BLaER1 treated with 17β-estradiol and CSF1 and Interleukin-3, amounts not matched to agents 10 nM and 100 nM (cell line): Measurements from ENCODE around the gene IRGQ.
"Not testable (repeated sequence)": the region's sequence is repeated elsewhere in the genome, so short reads cannot be mapped to it uniquely, and the experiment has no call there.

ENCODE experiments used
- H3K27ac ChIP-seq, 11 experiments: shearing (Covaris generic); formaldehyde crosslinking; 2 replicates each; pipeline ENCODE4 v1.8.1; 2022
- H3K27me3 ChIP-seq, 11 experiments: shearing (Covaris generic); formaldehyde crosslinking; 2 replicates each; pipeline ENCODE4 v1.8.1; 2022
- H3K36me3 ChIP-seq, 11 experiments: shearing (Covaris generic); formaldehyde crosslinking; 2 replicates each; pipeline ENCODE4 v1.8.1; 2022
- H3K4me1 ChIP-seq, 10 experiments: shearing (Covaris generic); formaldehyde crosslinking; 2 replicates each; pipeline ENCODE4 v1.8.1; 2022
- H3K4me2 ChIP-seq, 11 experiments: shearing (Covaris generic); formaldehyde crosslinking; 2 replicates each; pipeline ENCODE4 v1.8.1; 2022
- H3K4me3 ChIP-seq, 10 experiments: shearing (Covaris generic); formaldehyde crosslinking; 2 replicates each; pipeline ENCODE4 v1.8.1; 2022
- H3K9ac ChIP-seq, 11 experiments: shearing (Covaris generic); formaldehyde crosslinking; 2 replicates each; pipeline ENCODE4 v1.8.1; 2022
- H3K9me3 ChIP-seq, 11 experiments: shearing (Covaris generic); formaldehyde crosslinking; replicated peaks in 1 of 11; 2 replicates each; pipeline ENCODE4 v1.8.1; 2022
- H4K20me1 ChIP-seq, 11 experiments: shearing (Covaris generic); formaldehyde crosslinking; 2 replicates each; pipeline ENCODE4 v1.8.1; 2022
- Cebpa-rat ChIP-seq, 11 experiments: shearing (Covaris generic); IDR thresholded peaks; 2 replicates each; pipeline ENCODE4 v1.8.1; 2022

Gene IRGQ

GRCh38 chr19:43638995-43639518 lies 43.1 kb upstream of the IRGQ start:
- Histone ChIP-seq H3K4me3 (peak overlapping the region; percentile 56 to 83 (median 70)), H3K9ac (peak overlapping the region; percentile 67 to 92 (median 78)), H3K4me1 (peaks cover 38 to 63% (median 56%) of the 10 kb centered on the region in 10 experiments), H4K20me1 (peaks cover 0 to 5% (median 0%) of the 10 kb centered on the region in 11 experiments; a peak in 2 of 22 replicates), H3K9me3 (no peaks in the 10 kb centered on the region), H3K4me2 (peak overlapping the region; percentile 84 to 100 (median 99)), H3K36me3 (no peaks in the 10 kb centered on the region), H3K27ac (peak overlapping the region in 9 of 11 experiments; percentile 33 to 81 (median 70); a peak in 18 of 22 replicates), H3K27me3 (peaks cover 0 to 18% (median 9%) of the 10 kb centered on the region in 11 experiments; a peak in 15 of 22 replicates)
- no peak for TF ChIP-seq Cebpa-rat (IDR thresholded peaks at IDR 0.05)

GRCh38 chr19:43638214-43638994 lies 42.5 kb upstream of the IRGQ start:
- H3K27me3 ChIP-seq, result peaks cover 0 to 18% (median 9%) of the 10 kb centered on the region in 11 experiments; a peak in 15 of 22 replicates
- peak overlapping the region in 3 of 11 experiments; percentile 72 to 81 (median 75); a peak in 4 of 22 replicates for H3K27ac ChIP-seq
- H3K36me3 ChIP-seq, result no peaks in the 10 kb centered on the region
- no peak for TF ChIP-seq Cebpa-rat (IDR thresholded peaks at IDR 0.05)
- H3K9ac ChIP-seq, result peak overlapping the region in 9 of 11 experiments; percentile 75 to 92 (median 79); a peak in 13 of 22 replicates
- H3K4me2 ChIP-seq, result peak overlapping the region; percentile 84 to 100 (median 99)
- H4K20me1 ChIP-seq, result peaks cover 0 to 5% (median 0%) of the 10 kb centered on the region in 11 experiments; a peak in 1 of 22 replicates
- H3K4me3 ChIP-seq, result peak overlapping the region in 9 of 10 experiments; percentile 61 to 83 (median 71); a peak in 16 of 20 replicates
- no peaks in the 10 kb centered on the region for H3K9me3 ChIP-seq
- peaks cover 38 to 66% (median 59%) of the 10 kb centered on the region in 10 experiments for H3K4me1 ChIP-seq

GRCh38 chr19:43636121-43636683 lies 40.3 kb upstream of the IRGQ start:
- H3K4me2 ChIP-seq, result peak overlapping the region; percentile 78 to 96 (median 89); a peak in 21 of 22 replicates
- H3K9ac ChIP-seq, result peak overlapping the region in 9 of 11 experiments; percentile 55 to 78 (median 72); a peak in 15 of 22 replicates
- peaks cover 0 to 18% (median 9%) of the 10 kb centered on the region in 11 experiments; a peak in 15 of 22 replicates for H3K27me3 ChIP-seq
- peaks cover 0 to 5% (median 0%) of the 10 kb centered on the region in 11 experiments; a peak in 1 of 22 replicates for H4K20me1 ChIP-seq
- H3K36me3 ChIP-seq, result no peaks in the 10 kb centered on the region
- no peak for TF ChIP-seq Cebpa-rat (IDR thresholded peaks at IDR 0.05)
- H3K27ac ChIP-seq, result peak overlapping the region in 9 of 11 experiments; percentile 66 to 85 (median 81); a peak in 18 of 22 replicates
- H3K4me1 ChIP-seq, result peaks cover 38 to 66% (median 59%) of the 10 kb centered on the region in 10 experiments
- no peaks in the 10 kb centered on the region for H3K9me3 ChIP-seq
- H3K4me3 ChIP-seq, result no peak overlapping the region; a peak in 1 of 20 replicates

- H3K36me3 ChIP-seq, H3K9me3 ChIP-seq, H4K20me1 ChIP-seq: not testable (repeated sequence)
- Histone ChIP-seq H3K4me1 (peaks cover 36 to 62% (median 58%) of the 10 kb centered on the region in 10 experiments), H3K9ac (peak overlapping the region; percentile 55 to 78 (median 72); a peak in 21 of 22 replicates), H3K4me3 (peak overlapping the region in 6 of 10 experiments; percentile 20 to 57 (median 43); a peak in 10 of 20 replicates), H3K27ac (peak overlapping the region in 10 of 11 experiments; percentile 66 to 85 (median 80); a peak in 21 of 22 replicates), H3K4me2 (peak overlapping the region; percentile 78 to 96 (median 89)), H3K27me3 (peaks cover 0 to 15% (median 6%) of the 10 kb centered on the region in 11 experiments; a peak in 15 of 22 replicates)
Observed at GRCh38 chr19:43635561-43635940, 39.6 kb upstream of the IRGQ start.

- Histone ChIP-seq H3K4me2 (peak overlapping the region; percentile 78 to 96 (median 89)), H3K4me3 (peak overlapping the region in 9 of 10 experiments; percentile 20 to 57 (median 34); a peak in 12 of 20 replicates), H3K27ac (peak overlapping the region; percentile 44 to 85 (median 79); a peak in 21 of 22 replicates), H3K36me3 (no peaks in the 10 kb centered on the region), H3K27me3 (peaks cover 0 to 11% (median under 1%) of the 10 kb centered on the region in 11 experiments; a peak in 8 of 22 replicates), H3K4me1 (peaks cover 31 to 56% (median 53%) of the 10 kb centered on the region in 10 experiments), H3K9me3 (no peaks in the 10 kb centered on the region), H4K20me1 (peaks cover 0 to 5% (median 0%) of the 10 kb centered on the region in 11 experiments; a peak in 1 of 22 replicates), H3K9ac (peak overlapping the region; percentile 55 to 78 (median 72); a peak in 21 of 22 replicates)
- no peak for TF ChIP-seq Cebpa-rat (IDR thresholded peaks at IDR 0.05)
Observed at GRCh38 chr19:43634872-43635560, 39.1 kb upstream of the IRGQ start.

GRCh38 chr19:43634506-43634871 lies 38.6 kb upstream of the IRGQ start:
- TF ChIP-seq Cebpa-rat (IDR thresholded peaks at IDR 0.05), result no peak
- H4K20me1 ChIP-seq, result peaks cover 0 to 5% (median 0%) of the 10 kb centered on the region in 11 experiments; a peak in 1 of 22 replicates
- H3K4me1 ChIP-seq, result peaks cover 31 to 55% (median 51%) of the 10 kb centered on the region in 10 experiments
- peak overlapping the region; percentile 55 to 78 (median 72); a peak in 21 of 22 replicates for H3K9ac ChIP-seq
- peak overlapping the region in 3 of 10 experiments; percentile 42 to 57 (median 44); a peak in 1 of 20 replicates for H3K4me3 ChIP-seq
- H3K4me2 ChIP-seq, result peak overlapping the region; percentile 78 to 96 (median 89)
- H3K9me3 ChIP-seq, result no peaks in the 10 kb centered on the region
- no peaks in the 10 kb centered on the region; a peak in 1 of 22 replicates for H3K36me3 ChIP-seq
- peaks cover 0 to 11% (median 0%) of the 10 kb centered on the region in 11 experiments; a peak in 5 of 22 replicates for H3K27me3 ChIP-seq
- H3K27ac ChIP-seq, result peak overlapping the region; percentile 44 to 85 (median 79); a peak in 21 of 22 replicates

- Histone ChIP-seq H3K4me3 (no peak overlapping the region), H3K4me1 (peaks cover 28 to 52% (median 48%) of the 10 kb centered on the region in 10 experiments), H3K27me3 (peaks cover 0 to 7% (median 0%) of the 10 kb centered on the region in 11 experiments; a peak in 4 of 22 replicates), H3K36me3 (no peaks in the 10 kb centered on the region; a peak in 1 of 22 replicates), H3K9me3 (no peaks in the 10 kb centered on the region), H3K27ac (peak overlapping the region in 1 of 11 experiments; percentile 85; a peak in 1 of 22 replicates), H4K20me1 (peaks cover 0 to 5% (median 0%) of the 10 kb centered on the region in 11 experiments; a peak in 1 of 22 replicates), H3K9ac (0 out of 22 replicates have a peak overlapping the region, but pooled peaks of 1 of the 11 experiments have one; percentile 4), H3K4me2 (peak overlapping the region in 6 of 11 experiments; percentile 7 to 95 (median 85); a peak in 3 of 22 replicates)
- TF ChIP-seq Cebpa-rat (IDR thresholded peaks at IDR 0.05), result no peak
Observed at GRCh38 chr19:43634068-43634467, 38.1 kb upstream of the IRGQ start.
